NCI-H748 (cell line): Measurements from ENCODE around the gene C1QTNF6.

Experiments used
- DNase-seq: peaks from one replicate; lab custom pipeline; 2025; ENCODE audit not compliant: unreplicated experiment; lab: John Stamatoyannopoulos, UW

C1QTNF6 gene

GRCh38 chr22:37192741-37193140, 4.7 kb upstream of the C1QTNF6 start:
- DNase-seq, result no peak

GRCh38 chr22:37192204-37192603, 4.2 kb upstream of the C1QTNF6 start:
- no peak for DNase-seq

- DNase-seq, result no peak
Measured at GRCh38 chr22:37190262-37190780, 2.3 kb upstream of the C1QTNF6 start.

GRCh38 chr22:37188901-37189466, 937 bp upstream of the C1QTNF6 start:
- no peak for DNase-seq

- DNase-seq, result no peak
Measured at GRCh38 chr22:37187552-37187890, 526 bp downstream of the C1QTNF6 start.

- DNase-seq, result no peak
Measured at GRCh38 chr22:37186997-37187522, 987 bp downstream of the C1QTNF6 start.

GRCh38 chr22:37186228-37186996, 1.6 kb downstream of the C1QTNF6 start:
- peak; percentile 17 for DNase-seq

GRCh38 chr22:37185646-37186227, 2.3 kb downstream of the C1QTNF6 start:
- no peak for DNase-seq

GRCh38 chr22:37184816-37185541, 3.1 kb downstream of the C1QTNF6 start:
- no peak for DNase-seq

GRCh38 chr22:37184380-37184755, 3.7 kb downstream of the C1QTNF6 start:
- DNase-seq, result no peak

- DNase-seq, result no peak
Measured at GRCh38 chr22:37183432-37184379, 4.3 kb downstream of the C1QTNF6 start.

- DNase-seq, result no peak
Measured at GRCh38 chr22:37182949-37183245, 5.2 kb downstream of the C1QTNF6 start.

- no peak for DNase-seq
Measured at GRCh38 chr22:37182101-37182948, 5.7 kb downstream of the C1QTNF6 start.

GRCh38 chr22:37181681-37182080, 6.4 kb downstream of the C1QTNF6 start:
- DNase-seq, result no peak

- DNase-seq, result no peak
Measured at GRCh38 chr22:37180531-37181231, 7.4 kb downstream of the C1QTNF6 start.

- no peak for DNase-seq
Measured at GRCh38 chr22:37179622-37180420, 8.2 kb downstream of the C1QTNF6 start.

- DNase-seq, result no peak
Measured at GRCh38 chr22:37179126-37179470, 8.9 kb downstream of the C1QTNF6 start.
